HEK293 (cell line): Measurements from ENCODE around the gene KIF7.

Source experiments
- FEZF1 ChIP-seq: fragments of 450-650 bp; formaldehyde crosslinking; IDR thresholded peaks from 2 replicates; pipeline ENCODE4 v1.5.1; 2016; ENCODE audit warnings: missing biosample characterization, missing genetic modification characterization
- GLIS1 ChIP-seq: fragments of 450-650 bp; formaldehyde crosslinking; IDR thresholded peaks from 2 replicates; pipeline ENCODE4 v1.5.1; 2016; ENCODE audit warnings: missing biosample characterization, missing genetic modification characterization
- GLIS2 ChIP-seq: fragments of 450-650 bp; formaldehyde crosslinking; IDR thresholded peaks from 2 replicates; pipeline ENCODE4 v1.5.1; 2016; ENCODE audit warnings: missing biosample characterization, missing genetic modification characterization
- HOXA7 ChIP-seq: sonication (generic); formaldehyde crosslinking; IDR thresholded peaks from 2 replicates; pipeline ENCODE4 v1.8.1; 2022; ENCODE audit warnings: missing genetic modification reagents, borderline replicate concordance
- KLF10 ChIP-seq: fragments of 450-650 bp; IDR thresholded peaks from 2 replicates; pipeline ENCODE4 v1.5.1; 2018; ENCODE audit warnings: missing biosample characterization, mild to moderate bottlenecking, missing genetic modification characterization
- KLF7 ChIP-seq: fragments of 450-650 bp; formaldehyde crosslinking; IDR thresholded peaks from 2 replicates; pipeline ENCODE4 v1.5.1; 2016; ENCODE audit warnings: missing biosample characterization, missing genetic modification characterization, borderline replicate concordance
- MEIS1 ChIP-seq: sonication (generic); formaldehyde crosslinking; IDR thresholded peaks from 2 replicates; pipeline ENCODE4 v1.8.1; 2022; ENCODE audit warnings: missing genetic modification reagents, mild to moderate bottlenecking, borderline replicate concordance
- OSR2 ChIP-seq: fragments of 450-650 bp; formaldehyde crosslinking; IDR thresholded peaks from 2 replicates; pipeline ENCODE4 v1.5.1; 2016; ENCODE audit warnings: missing biosample characterization, missing genetic modification characterization
- SP7 ChIP-seq: fragments of 450-650 bp; formaldehyde crosslinking; IDR thresholded peaks from 2 replicates; pipeline ENCODE4 v1.5.1; 2016; ENCODE audit warnings: missing biosample characterization, missing genetic modification characterization
- TRIM28 ChIP-seq: IDR thresholded peaks from 2 replicates; pipeline ENCODE4 v1.6.1; 2011; ENCODE audit warnings: low read length, control low read depth, borderline replicate concordance
- ZEB2 ChIP-seq: fragments of 450-650 bp; formaldehyde crosslinking; IDR thresholded peaks from 2 replicates; pipeline ENCODE4 v1.5.1; 2016; ENCODE audit warnings: missing biosample characterization, missing genetic modification characterization
- ZNF19 ChIP-seq: fragments of 450-650 bp; formaldehyde crosslinking; IDR thresholded peaks from 2 replicates; pipeline ENCODE4; 2016; ENCODE audit warnings: missing biosample characterization, missing genetic modification characterization, low read depth
- ZNF214 ChIP-seq: fragments of 450-650 bp; formaldehyde crosslinking; IDR thresholded peaks from 2 replicates; pipeline ENCODE4 v1.5.1; 2017; ENCODE audit warnings: missing biosample characterization, mild to moderate bottlenecking, missing genetic modification characterization, borderline replicate concordance
- ZNF24 ChIP-seq: fragments of 450-650 bp; formaldehyde crosslinking; IDR thresholded peaks from 2 replicates; pipeline ENCODE4 v1.5.1; 2016; ENCODE audit warnings: missing biosample characterization, missing genetic modification characterization
- ZNF266 ChIP-seq: fragments of 450-650 bp; formaldehyde crosslinking; IDR thresholded peaks from 2 replicates; pipeline ENCODE4 v1.5.1; 2016; ENCODE audit warnings: missing biosample characterization, missing genetic modification characterization, low read depth
- ZNF433 ChIP-seq: fragments of 450-650 bp; formaldehyde crosslinking; IDR thresholded peaks from 2 replicates; pipeline ENCODE4 v1.5.1; 2016; ENCODE audit warnings: missing biosample characterization, missing genetic modification characterization, low read depth
- ZNF48 ChIP-seq: fragments of 450-650 bp; formaldehyde crosslinking; IDR thresholded peaks from 2 replicates; pipeline ENCODE4 v1.5.1; 2016; ENCODE audit warnings: missing biosample characterization, missing genetic modification characterization
- ZNF521 ChIP-seq: fragments of 450-650 bp; formaldehyde crosslinking; IDR thresholded peaks from 2 replicates; pipeline ENCODE4 v1.5.1; 2017; ENCODE audit warnings: missing biosample characterization, mild to moderate bottlenecking, missing genetic modification characterization
- ZNF549 ChIP-seq: fragments of 450-650 bp; IDR thresholded peaks from 2 replicates; pipeline ENCODE4 v1.5.1; 2018; ENCODE audit warnings: missing biosample characterization, missing genetic modification characterization, mild to moderate bottlenecking, inconsistent platforms, moderate library complexity
- ZNF555 ChIP-seq: fragments of 450-650 bp; formaldehyde crosslinking; conservative IDR thresholded peaks from 2 replicates; pipeline ENCODE4 v1.5.1; 2017; ENCODE audit warnings: missing biosample characterization, mild to moderate bottlenecking, missing genetic modification characterization, inconsistent platforms
- ZNF558 ChIP-seq: fragments of 450-650 bp; formaldehyde crosslinking; IDR thresholded peaks from 2 replicates; pipeline ENCODE4 v1.5.1; 2016; ENCODE audit warnings: missing biosample characterization, missing genetic modification characterization
- ZNF571 ChIP-seq: fragments of 450-650 bp; formaldehyde crosslinking; IDR thresholded peaks from 2 replicates; pipeline ENCODE4 v1.5.0; 2017; ENCODE audit warnings: missing biosample characterization, missing genetic modification characterization
- ZNF610 ChIP-seq: fragments of 450-650 bp; formaldehyde crosslinking; IDR thresholded peaks from 2 replicates; pipeline ENCODE4 v1.5.1; 2016; ENCODE audit warnings: missing biosample characterization, missing genetic modification characterization, borderline replicate concordance
- ZNF621 ChIP-seq: fragments of 450-650 bp; formaldehyde crosslinking; IDR thresholded peaks from 2 replicates; pipeline ENCODE4 v1.5.1; 2017; ENCODE audit warnings: missing biosample characterization, missing genetic modification characterization
- ZNF785 ChIP-seq: fragments of 450-650 bp; formaldehyde crosslinking; IDR thresholded peaks from 2 replicates; pipeline ENCODE4 v1.5.1; 2016; ENCODE audit warnings: missing biosample characterization, missing genetic modification characterization
- ZNF843 ChIP-seq: fragments of 450-650 bp; formaldehyde crosslinking; IDR thresholded peaks from 2 replicates; pipeline ENCODE4 v1.5.1; 2016; ENCODE audit warnings: missing biosample characterization, missing genetic modification characterization
- ZXDB ChIP-seq: fragments of 450-650 bp; formaldehyde crosslinking; IDR thresholded peaks from 2 replicates; pipeline ENCODE4 v1.5.1; 2016; ENCODE audit warnings: missing biosample characterization, missing genetic modification characterization
- TF ChIP-seq, protein P1 (sequence below): fragments of 450-650 bp; formaldehyde crosslinking; IDR thresholded peaks from 2 replicates; pipeline ENCODE4 v1.5.1; 2016; ENCODE audit warnings: missing biosample characterization, missing genetic modification characterization
- TF ChIP-seq, protein P2 (sequence below): fragments of 450-650 bp; formaldehyde crosslinking; IDR thresholded peaks from 2 replicates; pipeline ENCODE4 v1.5.1; 2016; ENCODE audit warnings: missing biosample characterization, missing genetic modification characterization
- TF ChIP-seq, protein P3 (sequence below): fragments of 450-650 bp; IDR thresholded peaks from 2 replicates; pipeline ENCODE4 v1.5.1; 2018; ENCODE audit warnings: missing biosample characterization, missing genetic modification characterization
- TF ChIP-seq, protein P4 (sequence below): fragments of 450-650 bp; formaldehyde crosslinking; IDR thresholded peaks from 2 replicates; pipeline ENCODE4 v1.5.1; 2016; ENCODE audit warnings: missing biosample characterization, missing genetic modification characterization
- TF ChIP-seq, protein P5 (sequence below): fragments of 450-650 bp; formaldehyde crosslinking; IDR thresholded peaks from 2 replicates; pipeline ENCODE4 v1.5.1; 2016; ENCODE audit warnings: missing biosample characterization, missing genetic modification characterization

The KIF7 gene

DNA sequence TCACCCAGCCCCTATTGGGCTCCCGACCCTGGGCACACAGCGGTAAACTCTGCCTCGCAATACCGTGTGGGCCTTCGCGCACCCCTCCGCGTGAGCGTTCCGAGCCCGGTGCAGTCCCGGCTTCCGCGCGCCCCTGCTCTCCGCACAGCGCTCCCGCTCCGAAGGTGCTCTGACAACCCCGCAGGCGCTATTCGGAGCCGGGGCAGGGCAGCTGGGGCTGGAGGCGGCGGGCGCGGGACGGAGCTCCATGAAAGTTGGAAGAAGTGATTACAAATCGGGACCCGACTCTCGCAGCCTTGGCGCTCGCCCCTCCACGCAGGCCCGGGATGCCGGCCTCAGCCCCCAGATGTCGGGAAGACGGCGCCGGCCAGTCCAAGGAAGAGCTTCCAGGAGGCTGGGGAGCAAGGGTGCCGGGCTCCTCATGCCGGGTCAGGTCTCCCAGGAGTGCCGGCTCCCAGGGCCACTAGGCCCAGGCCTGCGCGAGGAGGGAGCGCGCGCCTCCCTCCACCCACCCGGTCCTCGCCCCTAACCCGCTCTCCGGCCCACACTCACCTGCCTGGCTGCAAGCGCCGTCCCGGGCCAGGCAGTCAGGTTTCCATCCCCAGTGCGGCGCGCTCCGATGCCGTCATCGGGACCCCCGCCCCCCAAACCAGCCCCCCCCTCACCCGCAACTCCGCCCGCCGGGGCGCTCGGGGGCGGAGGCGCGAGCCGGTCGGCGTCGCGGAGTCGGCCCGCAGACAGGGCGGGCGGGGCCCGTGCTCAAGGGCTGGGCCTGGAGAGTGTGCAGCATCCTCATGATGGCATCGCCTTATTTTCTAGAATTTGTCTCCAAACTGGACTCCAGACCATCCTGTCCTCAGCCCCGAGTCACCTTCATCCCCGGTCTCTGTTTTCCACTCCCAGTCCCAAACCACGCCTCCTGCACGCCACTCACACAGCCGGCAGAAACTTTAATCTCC lies at the start of gene KIF7 (continued):
- peak; percentile 74 for TF ChIP-seq GLIS2
- TF ChIP-seq ZXDB (tag by site-specific recombination): peak; percentile 74
- TF ChIP-seq ZNF555 (tag by site-specific recombination): no peak
- TF ChIP-seq KLF7 (tag by site-specific recombination): no peak
- no peak for TF ChIP-seq TRIM28
- TF ChIP-seq, protein P1, sequence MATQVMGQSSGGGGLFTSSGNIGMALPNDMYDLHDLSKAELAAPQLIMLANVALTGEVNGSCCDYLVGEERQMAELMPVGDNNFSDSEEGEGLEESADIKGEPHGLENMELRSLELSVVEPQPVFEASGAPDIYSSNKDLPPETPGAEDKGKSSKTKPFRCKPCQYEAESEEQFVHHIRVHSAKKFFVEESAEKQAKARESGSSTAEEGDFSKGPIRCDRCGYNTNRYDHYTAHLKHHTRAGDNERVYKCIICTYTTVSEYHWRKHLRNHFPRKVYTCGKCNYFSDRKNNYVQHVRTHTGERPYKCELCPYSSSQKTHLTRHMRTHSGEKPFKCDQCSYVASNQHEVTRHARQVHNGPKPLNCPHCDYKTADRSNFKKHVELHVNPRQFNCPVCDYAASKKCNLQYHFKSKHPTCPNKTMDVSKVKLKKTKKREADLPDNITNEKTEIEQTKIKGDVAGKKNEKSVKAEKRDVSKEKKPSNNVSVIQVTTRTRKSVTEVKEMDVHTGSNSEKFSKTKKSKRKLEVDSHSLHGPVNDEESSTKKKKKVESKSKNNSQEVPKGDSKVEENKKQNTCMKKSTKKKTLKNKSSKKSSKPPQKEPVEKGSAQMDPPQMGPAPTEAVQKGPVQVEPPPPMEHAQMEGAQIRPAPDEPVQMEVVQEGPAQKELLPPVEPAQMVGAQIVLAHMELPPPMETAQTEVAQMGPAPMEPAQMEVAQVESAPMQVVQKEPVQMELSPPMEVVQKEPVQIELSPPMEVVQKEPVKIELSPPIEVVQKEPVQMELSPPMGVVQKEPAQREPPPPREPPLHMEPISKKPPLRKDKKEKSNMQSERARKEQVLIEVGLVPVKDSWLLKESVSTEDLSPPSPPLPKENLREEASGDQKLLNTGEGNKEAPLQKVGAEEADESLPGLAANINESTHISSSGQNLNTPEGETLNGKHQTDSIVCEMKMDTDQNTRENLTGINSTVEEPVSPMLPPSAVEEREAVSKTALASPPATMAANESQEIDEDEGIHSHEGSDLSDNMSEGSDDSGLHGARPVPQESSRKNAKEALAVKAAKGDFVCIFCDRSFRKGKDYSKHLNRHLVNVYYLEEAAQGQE: no peak
- no peak for TF ChIP-seq ZNF521
- TF ChIP-seq GLIS1 (tag by site-specific recombination): no peak
- no peak for TF ChIP-seq ZNF785
- no peak; the same call in 1 of the 2 replicates for TF ChIP-seq MEIS1 (CRISPR knock-in tag)
- TF ChIP-seq ZNF48: no peak
- TF ChIP-seq ZNF214 (tag by site-specific recombination): no peak
- TF ChIP-seq FEZF1: no peak
- TF ChIP-seq SP7 (tag by site-specific recombination): peak; percentile 65
- TF ChIP-seq, protein P2, sequence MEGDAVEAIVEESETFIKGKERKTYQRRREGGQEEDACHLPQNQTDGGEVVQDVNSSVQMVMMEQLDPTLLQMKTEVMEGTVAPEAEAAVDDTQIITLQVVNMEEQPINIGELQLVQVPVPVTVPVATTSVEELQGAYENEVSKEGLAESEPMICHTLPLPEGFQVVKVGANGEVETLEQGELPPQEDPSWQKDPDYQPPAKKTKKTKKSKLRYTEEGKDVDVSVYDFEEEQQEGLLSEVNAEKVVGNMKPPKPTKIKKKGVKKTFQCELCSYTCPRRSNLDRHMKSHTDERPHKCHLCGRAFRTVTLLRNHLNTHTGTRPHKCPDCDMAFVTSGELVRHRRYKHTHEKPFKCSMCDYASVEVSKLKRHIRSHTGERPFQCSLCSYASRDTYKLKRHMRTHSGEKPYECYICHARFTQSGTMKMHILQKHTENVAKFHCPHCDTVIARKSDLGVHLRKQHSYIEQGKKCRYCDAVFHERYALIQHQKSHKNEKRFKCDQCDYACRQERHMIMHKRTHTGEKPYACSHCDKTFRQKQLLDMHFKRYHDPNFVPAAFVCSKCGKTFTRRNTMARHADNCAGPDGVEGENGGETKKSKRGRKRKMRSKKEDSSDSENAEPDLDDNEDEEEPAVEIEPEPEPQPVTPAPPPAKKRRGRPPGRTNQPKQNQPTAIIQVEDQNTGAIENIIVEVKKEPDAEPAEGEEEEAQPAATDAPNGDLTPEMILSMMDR: peak; percentile 20; the same call in 1 of the 2 replicates
- TF ChIP-seq ZNF571: no peak
- TF ChIP-seq, protein P3, sequence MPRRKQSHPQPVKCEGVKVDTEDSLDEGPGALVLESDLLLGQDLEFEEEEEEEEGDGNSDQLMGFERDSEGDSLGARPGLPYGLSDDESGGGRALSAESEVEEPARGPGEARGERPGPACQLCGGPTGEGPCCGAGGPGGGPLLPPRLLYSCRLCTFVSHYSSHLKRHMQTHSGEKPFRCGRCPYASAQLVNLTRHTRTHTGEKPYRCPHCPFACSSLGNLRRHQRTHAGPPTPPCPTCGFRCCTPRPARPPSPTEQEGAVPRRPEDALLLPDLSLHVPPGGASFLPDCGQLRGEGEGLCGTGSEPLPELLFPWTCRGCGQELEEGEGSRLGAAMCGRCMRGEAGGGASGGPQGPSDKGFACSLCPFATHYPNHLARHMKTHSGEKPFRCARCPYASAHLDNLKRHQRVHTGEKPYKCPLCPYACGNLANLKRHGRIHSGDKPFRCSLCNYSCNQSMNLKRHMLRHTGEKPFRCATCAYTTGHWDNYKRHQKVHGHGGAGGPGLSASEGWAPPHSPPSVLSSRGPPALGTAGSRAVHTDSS (tag by site-specific recombination): no peak
- TF ChIP-seq HOXA7 (CRISPR knock-in tag): no peak
- TF ChIP-seq ZNF433: no peak
- no peak for TF ChIP-seq ZNF558 (tag by site-specific recombination)
- TF ChIP-seq KLF10 (tag by site-specific recombination): no peak
- TF ChIP-seq ZNF843 (tag by site-specific recombination): no peak
- TF ChIP-seq, protein P4, sequence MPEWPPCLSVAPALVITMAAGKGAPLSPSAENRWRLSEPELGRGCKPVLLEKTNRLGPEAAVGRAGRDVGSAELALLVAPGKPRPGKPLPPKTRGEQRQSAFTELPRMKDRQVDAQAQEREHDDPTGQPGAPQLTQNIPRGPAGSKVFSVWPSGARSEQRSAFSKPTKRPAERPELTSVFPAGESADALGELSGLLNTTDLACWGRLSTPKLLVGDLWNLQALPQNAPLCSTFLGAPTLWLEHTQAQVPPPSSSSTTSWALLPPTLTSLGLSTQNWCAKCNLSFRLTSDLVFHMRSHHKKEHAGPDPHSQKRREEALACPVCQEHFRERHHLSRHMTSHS (tag by site-specific recombination): no peak
- TF ChIP-seq, protein P5, sequence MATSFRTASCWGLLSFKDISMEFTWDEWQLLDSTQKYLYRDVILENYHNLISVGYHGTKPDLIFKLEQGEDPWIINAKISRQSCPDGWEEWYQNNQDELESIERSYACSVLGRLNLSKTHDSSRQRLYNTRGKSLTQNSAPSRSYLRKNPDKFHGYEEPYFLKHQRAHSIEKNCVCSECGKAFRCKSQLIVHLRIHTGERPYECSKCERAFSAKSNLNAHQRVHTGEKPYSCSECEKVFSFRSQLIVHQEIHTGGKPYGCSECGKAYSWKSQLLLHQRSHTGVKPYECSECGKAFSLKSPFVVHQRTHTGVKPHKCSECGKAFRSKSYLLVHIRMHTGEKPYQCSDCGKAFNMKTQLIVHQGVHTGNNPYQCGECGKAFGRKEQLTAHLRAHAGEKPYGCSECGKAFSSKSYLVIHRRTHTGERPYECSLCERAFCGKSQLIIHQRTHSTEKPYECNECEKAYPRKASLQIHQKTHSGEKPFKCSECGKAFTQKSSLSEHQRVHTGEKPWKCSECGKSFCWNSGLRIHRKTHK (tag by site-specific recombination): no peak
- no peak for TF ChIP-seq ZNF549
- TF ChIP-seq ZNF621 (tag by site-specific recombination): no peak
- TF ChIP-seq ZNF24: no peak
- no peak for TF ChIP-seq ZNF610 (tag by site-specific recombination)
- no peak for TF ChIP-seq ZNF19
- TF ChIP-seq OSR2 (tag by site-specific recombination): no peak
- no peak for TF ChIP-seq ZNF266 (tag by site-specific recombination)
- peak; percentile 54; the same call in 1 of the 2 replicates for TF ChIP-seq ZEB2 (tag by site-specific recombination)
